ENCODE data around the gene ACOT8.
"Not testable (repeated sequence)": the region's sequence is repeated elsewhere in the genome, so short reads cannot be mapped to it uniquely, and the experiment has no call there.

ACOT8 gene

GRCh38 chr20:45826381-45827019, 30.7 kb downstream of the ACOT8 start:
- DNase-seq, result no peak

- DNase-seq, result peak; percentile 62
Observed at GRCh38 chr20:45823949-45824835, 33.0 kb downstream of the ACOT8 start.

GRCh38 chr20:45822857-45823256, 34.3 kb downstream of the ACOT8 start:
- no peak for DNase-seq

- no peak for DNase-seq
Observed at GRCh38 chr20:45821947-45822346, 35.2 kb downstream of the ACOT8 start.

- DNase-seq, result no peak
Observed at GRCh38 chr20:45819466-45819865, 37.7 kb downstream of the ACOT8 start.

GRCh38 chr20:45818239-45818638, 39.0 kb downstream of the ACOT8 start:
- no peak for DNase-seq

GRCh38 chr20:45817376-45818194, 39.6 kb downstream of the ACOT8 start:
- no peak for DNase-seq

- DNase-seq, result no peak
Observed at GRCh38 chr20:45816951-45817350, 40.2 kb downstream of the ACOT8 start.

GRCh38 chr20:45814314-45814713, 42.9 kb downstream of the ACOT8 start:
- no peak for DNase-seq

GRCh38 chr20:45813489-45813888, 43.7 kb downstream of the ACOT8 start:
- DNase-seq, result no peak

- no peak for DNase-seq
Observed at GRCh38 chr20:45813006-45813340, 44.2 kb downstream of the ACOT8 start.

- DNase-seq, result peak; percentile 99
Observed at GRCh38 chr20:45812157-45813005, 44.8 kb downstream of the ACOT8 start, which contains the start of gene UBE2C. UBE2C (plus strand) TSS chr20:45812644; CDS start chr20:45812696, 52 bp downstream.

- no peak for DNase-seq
Observed at GRCh38 chr20:45810191-45810970, 46.8 kb downstream of the ACOT8 start.

- no peak for DNase-seq
Observed at GRCh38 chr20:45801851-45802250, 55.3 kb downstream of the ACOT8 start.

- DNase-seq, result peak; percentile 80
Observed at GRCh38 chr20:45798935-45799642, 58.1 kb downstream of the ACOT8 start.

- not testable (repeated sequence) for DNase-seq
Observed at GRCh38 chr20:45797955-45798354, 59.2 kb downstream of the ACOT8 start.

- DNase-seq, result not testable (repeated sequence)
Observed at GRCh38 chr20:45797510-45797909, 59.7 kb downstream of the ACOT8 start.

- peak; percentile 28 for DNase-seq
Observed at GRCh38 chr20:45796337-45797065, 60.7 kb downstream of the ACOT8 start.

- no peak for DNase-seq
Observed at GRCh38 chr20:45792317-45793118, 64.7 kb downstream of the ACOT8 start.
